MCF 10A (cell line): Measurements from ENCODE around the gene ATP8B4. TPM values are rescaled to one million over a fixed set of nuclear protein-coding genes. Genes with fewer than 3 reads are reported as not detected.

Experiments used
- BruUV-seq: library from RNA; stranded (reverse); fragments of 400-500 nt; replicated peaks from 2 replicates; lab custom pipeline; 2021; lab: Mats Ljungman, UMichigan
- CTCF ChIA-PET: fragments of 300-600 bp; sonication (Branson Sonifier 250); formaldehyde crosslinking; extraction: SDS; loops from one replicate; lab custom pipeline; 2021; ENCODE audit warnings: antibody characterized with exemption, inconsistent platforms; lab: Yijun Ruan, JAX
- POLR2A ChIA-PET: fragments of 300-600, 350-650 bp; sonication (Branson Sonifier 250); formaldehyde crosslinking; extraction: SDS; loops from one replicate; lab custom pipeline; 2020; ENCODE audit warnings: antibody characterized with exemption, inconsistent platforms; lab: Yijun Ruan, JAX
- DNase-seq: peaks from one replicate; pipeline ENCODE4 v3.0.0-alpha.2; 2018; ENCODE audit not compliant: unreplicated experiment
- H3K27ac Mint-ChIP-seq: one replicate; pipeline ENCODE4 v1.8.0; 2022; ENCODE audit warnings: mild to moderate bottlenecking, low read depth, mixed read lengths; ENCODE audit not compliant: unreplicated experiment
- H3K27me3 Mint-ChIP-seq: one replicate; pipeline ENCODE4 v1.8.0; 2022; ENCODE audit warnings: mixed read lengths; ENCODE audit not compliant: insufficient read depth, unreplicated experiment
- H3K36me3 Mint-ChIP-seq: one replicate; pipeline ENCODE4 v1.8.0; 2022; ENCODE audit warnings: mild to moderate bottlenecking, moderate library complexity, mixed read lengths; ENCODE audit not compliant: insufficient read depth, unreplicated experiment
- H3K4me1 Mint-ChIP-seq: one replicate; pipeline ENCODE4 v1.8.0; 2022; ENCODE audit warnings: mixed read lengths; ENCODE audit not compliant: insufficient read depth, unreplicated experiment
- H3K4me3 Mint-ChIP-seq: one replicate; pipeline ENCODE4 v1.8.0; 2022; ENCODE audit warnings: mild to moderate bottlenecking, moderate library complexity, mixed read lengths; ENCODE audit not compliant: unreplicated experiment
- H3K9me3 Mint-ChIP-seq: one replicate; pipeline ENCODE4 v1.8.0; 2022; ENCODE audit warnings: mixed read lengths; ENCODE audit not compliant: unreplicated experiment
- intact Hi-C: fragments of 100-400 bp; cut with micrococcal nuclease; formaldehyde crosslinking; loops from 2 replicates; pipeline ENCODE4 v1.14.1; 2022
- total RNA-seq: library from RNA; stranded (reverse); gene quantifications from 2 replicates; pipeline ENCODE4 v1.2.3, GENCODE V29; 2022
- TF ChIP-seq, protein P1 (sequence below): fragments of 200-600 bp; IDR thresholded peaks from one replicate; pipeline ENCODE4 v1.8.0; 2022; ENCODE audit warnings: antibody characterized with exemption, mild to moderate bottlenecking; ENCODE audit not compliant: unreplicated experiment

The ATP8B4 gene
- total RNA-seq, 1 experiment from 2014 or later = not detected

DNA sequence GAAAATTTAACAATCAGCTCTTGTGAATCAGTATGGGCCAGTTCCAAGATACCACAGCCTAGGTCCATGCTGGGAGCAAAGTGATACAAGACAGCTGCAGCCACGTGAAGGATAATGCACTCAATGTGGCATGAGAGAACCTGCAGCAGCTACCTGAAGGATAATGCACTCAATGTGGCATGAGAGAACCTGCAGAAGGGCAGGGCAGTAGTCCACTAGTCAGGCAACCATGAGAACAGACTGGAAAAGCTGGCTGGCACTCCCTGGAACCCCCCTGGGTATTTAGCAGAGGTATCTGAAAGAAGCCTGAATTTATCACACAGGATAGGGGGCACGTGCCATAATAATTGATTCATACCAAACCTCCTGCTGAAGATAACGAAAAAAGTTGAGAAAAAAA, 237.6 kb downstream of the ATP8B4 start:
- H3K4me1 Mint-ChIP-seq = no peaks in the 10 kb centered on the region
- no peaks in the 10 kb centered on the region for H3K27me3 Mint-ChIP-seq
- no peaks in the 10 kb centered on the region for H3K36me3 Mint-ChIP-seq
- intact Hi-C loops = no loop called here
- CTCF ChIA-PET = interaction anchor here (0.5 to 1.1 kb wide), 3 partner anchors 12 to 249 kb away, joined by 3 to 4 read pairs (median 3); no protein-coding TSS in a partner anchor
- TF ChIP-seq, protein P1, sequence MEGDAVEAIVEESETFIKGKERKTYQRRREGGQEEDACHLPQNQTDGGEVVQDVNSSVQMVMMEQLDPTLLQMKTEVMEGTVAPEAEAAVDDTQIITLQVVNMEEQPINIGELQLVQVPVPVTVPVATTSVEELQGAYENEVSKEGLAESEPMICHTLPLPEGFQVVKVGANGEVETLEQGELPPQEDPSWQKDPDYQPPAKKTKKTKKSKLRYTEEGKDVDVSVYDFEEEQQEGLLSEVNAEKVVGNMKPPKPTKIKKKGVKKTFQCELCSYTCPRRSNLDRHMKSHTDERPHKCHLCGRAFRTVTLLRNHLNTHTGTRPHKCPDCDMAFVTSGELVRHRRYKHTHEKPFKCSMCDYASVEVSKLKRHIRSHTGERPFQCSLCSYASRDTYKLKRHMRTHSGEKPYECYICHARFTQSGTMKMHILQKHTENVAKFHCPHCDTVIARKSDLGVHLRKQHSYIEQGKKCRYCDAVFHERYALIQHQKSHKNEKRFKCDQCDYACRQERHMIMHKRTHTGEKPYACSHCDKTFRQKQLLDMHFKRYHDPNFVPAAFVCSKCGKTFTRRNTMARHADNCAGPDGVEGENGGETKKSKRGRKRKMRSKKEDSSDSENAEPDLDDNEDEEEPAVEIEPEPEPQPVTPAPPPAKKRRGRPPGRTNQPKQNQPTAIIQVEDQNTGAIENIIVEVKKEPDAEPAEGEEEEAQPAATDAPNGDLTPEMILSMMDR = no peak
- no peaks in the 10 kb centered on the region for H3K9me3 Mint-ChIP-seq
- no peak overlapping the region for H3K27ac Mint-ChIP-seq
- DNase-seq = no peak
- no TSS peak for BruUV-seq
- no peak overlapping the region for H3K4me3 Mint-ChIP-seq
- POLR2A ChIA-PET = no interaction called here

DNA sequence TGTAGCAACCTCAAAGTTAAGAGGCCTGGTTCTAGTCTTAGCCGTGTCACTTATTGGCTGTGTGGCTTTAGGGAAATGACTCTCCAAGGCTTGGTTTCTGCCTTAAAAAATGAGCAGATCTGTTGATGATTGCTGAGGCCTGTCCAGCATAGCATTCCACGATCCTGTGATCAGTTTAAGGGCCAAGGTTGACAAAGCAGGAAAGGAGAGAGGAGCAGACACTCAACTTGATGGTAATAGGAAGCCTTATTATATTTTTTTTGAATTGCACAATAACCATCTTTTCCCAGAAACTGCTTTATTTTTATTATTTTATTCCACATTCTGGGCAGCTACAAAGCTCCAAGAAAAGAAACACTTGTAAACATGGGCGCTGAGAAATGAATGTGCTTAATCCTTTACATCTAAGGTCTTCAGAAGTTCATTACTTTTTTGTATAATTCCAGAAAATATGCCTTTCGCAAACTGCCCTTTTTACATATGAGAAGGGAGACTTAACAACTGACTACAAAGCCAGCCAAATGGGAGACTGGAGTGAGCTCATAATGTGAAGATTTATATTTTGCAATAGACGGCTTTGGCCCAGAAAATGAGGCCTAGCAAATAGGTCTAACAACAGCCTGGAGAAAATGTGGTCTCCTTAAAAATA, 241.0 kb downstream of the ATP8B4 start:
- Mint-ChIP-seq H3K27ac (no peak overlapping the region), H3K27me3 (no peaks in the 10 kb centered on the region), H3K4me1 (no peaks in the 10 kb centered on the region), H3K9me3 (no peaks in the 10 kb centered on the region), H3K4me3 (no peak overlapping the region), H3K36me3 (no peaks in the 10 kb centered on the region)
- TF ChIP-seq, protein P1 = no peak
- no peak for DNase-seq
- no TSS peak for BruUV-seq
- ChIA-PET POLR2A (interaction anchor here (0.7 to 1.7 kb wide), 2 partner anchors 9 to 126 kb away, joined by 3 to 4 read pairs; no protein-coding TSS in a partner anchor), CTCF (interaction anchor here (0.6 to 1.8 kb wide), 5 partner anchors 13 to 35 kb away, joined by 3 to 8 read pairs (median 4); no protein-coding TSS in a partner anchor)
- intact Hi-C loops = no loop called here

DNA sequence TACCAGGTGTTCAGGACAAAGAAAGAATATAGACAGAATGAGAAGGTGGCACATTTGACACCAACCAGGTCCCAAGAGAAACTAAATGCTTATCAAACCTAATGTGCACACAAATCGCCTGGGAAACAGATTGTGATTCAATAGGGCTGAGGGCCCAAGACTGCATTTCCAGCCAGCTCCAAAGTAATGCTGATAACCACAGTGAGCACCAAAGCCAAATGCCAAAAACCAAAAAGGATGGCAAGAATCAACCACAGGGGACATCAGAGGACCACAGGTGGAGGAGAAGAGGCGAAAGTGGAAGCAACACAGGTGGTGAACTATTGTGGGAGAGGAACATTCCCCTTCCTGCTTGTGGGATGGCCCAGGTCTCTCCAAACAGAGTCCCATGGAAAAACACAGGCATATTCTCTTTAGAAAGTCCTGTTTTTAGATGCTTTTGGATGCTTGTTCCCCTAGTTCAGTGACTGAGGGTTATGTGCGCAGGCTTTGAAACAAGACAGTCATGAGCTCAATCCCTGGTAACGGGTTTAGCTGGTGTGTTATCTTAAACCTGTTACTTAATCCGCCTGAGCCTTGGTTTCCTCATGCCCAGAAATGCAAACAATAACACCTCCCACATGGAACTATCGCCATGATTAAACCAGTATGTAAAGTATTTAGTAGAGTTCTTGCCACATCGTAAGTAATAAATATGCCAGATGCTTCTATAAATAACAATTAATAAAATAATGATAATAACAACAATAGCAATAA, 241.7 kb downstream of the ATP8B4 start:
- intact Hi-C loops = no loop called here

More for the DNA sequence above, 241.7 kb downstream of the ATP8B4 start:
- no peak for DNase-seq
- BruUV-seq = no TSS peak
- Mint-ChIP-seq H3K27ac (no peak overlapping the region), H3K36me3 (no peaks in the 10 kb centered on the region), H3K27me3 (no peaks in the 10 kb centered on the region), H3K4me1 (no peaks in the 10 kb centered on the region), H3K4me3 (no peak overlapping the region), H3K9me3 (no peaks in the 10 kb centered on the region)
- TF ChIP-seq, protein P1 = no peak
- ChIA-PET POLR2A (interaction anchor here (0.6 to 1.7 kb wide), 3 partner anchors 8 to 18 kb away, joined by 4 to 9 read pairs (median 6); no protein-coding TSS in a partner anchor), CTCF (interaction anchor here (0.6 to 2.7 kb wide), 16 partner anchors 9 to 455 kb away, joined by 3 to 13 read pairs (median 4); no protein-coding TSS in a partner anchor)
